Smooth muscle cell (in vitro differentiated cells): ENCODE measurements around the gene PTPRQ. TPM values are rescaled to one million over a fixed set of nuclear protein-coding genes. Genes with fewer than 3 reads are reported as not detected.

Experiments
- DNase-seq: peaks from one replicate; lab custom pipeline; 2025; ENCODE audit not compliant: unreplicated experiment; lab: John Stamatoyannopoulos, UW
- H2AFZ ChIP-seq: fragments of 200-600 bp; sonication (generic); 2 replicates; pipeline ENCODE4 v1.6.0; 2016; ENCODE audit warnings: antibody characterized with exemption, low read depth, mild to moderate bottlenecking
- H3F3A ChIP-seq: fragments of 200-600 bp; sonication (generic); 2 replicates; pipeline ENCODE4 v1.6.0; 2017; ENCODE audit warnings: antibody characterized with exemption, low read depth
- H3K27ac ChIP-seq: fragments of 200-600 bp; sonication (generic); 2 replicates; pipeline ENCODE4 v1.5.1; 2016; ENCODE audit warnings: low read depth, mild to moderate bottlenecking
- H3K27me3 ChIP-seq: fragments of 200-600 bp; sonication (generic); 2 replicates; pipeline ENCODE4 v1.6.1; 2016; ENCODE audit warnings: low read depth, mild to moderate bottlenecking
- H3K36me3 ChIP-seq: fragments of 200-600 bp; sonication (generic); 2 replicates; pipeline ENCODE4 v1.5.1; 2016; ENCODE audit warnings: low read depth
- H3K4me1 ChIP-seq: fragments of 200-600 bp; sonication (generic); 2 replicates; pipeline ENCODE4 v1.5.1; 2016; ENCODE audit warnings: low read depth
- H3K4me2 ChIP-seq: fragments of 200-600 bp; sonication (generic); 2 replicates; pipeline ENCODE4 v1.6.0; 2016; ENCODE audit warnings: mild to moderate bottlenecking
- H3K4me3 ChIP-seq: fragments of 200-600 bp; sonication (generic); 2 replicates; pipeline ENCODE4 v1.5.1; 2016; ENCODE audit warnings: mild to moderate bottlenecking
- H3K79me2 ChIP-seq: fragments of 200-600 bp; sonication (generic); 2 replicates; pipeline ENCODE4 v1.6.0; 2016; ENCODE audit warnings: low read depth, mild to moderate bottlenecking
- H3K9ac ChIP-seq: fragments of 200-600 bp; sonication (generic); 2 replicates; pipeline ENCODE4 v1.6.0; 2016; ENCODE audit warnings: low read depth
- H3K9me3 ChIP-seq: fragments of 200-600 bp; sonication (generic); replicated peaks from 2 replicates; pipeline ENCODE4 v1.5.1; 2016; ENCODE audit warnings: low read depth
- H4K20me1 ChIP-seq: fragments of 200-600 bp; sonication (generic); 2 replicates; pipeline ENCODE4 v1.6.0; 2016; ENCODE audit warnings: low read depth
- CTCF ChIP-seq: fragments of 200-600 bp; sonication (generic); IDR thresholded peaks from 2 replicates; pipeline ENCODE4 v1.5.1; 2017; ENCODE audit warnings: borderline replicate concordance, mild to moderate bottlenecking, antibody characterized with exemption; ENCODE audit not compliant: insufficient read depth, poor library complexity, severe bottlenecking
- WGBS: methylation state at CpG from one replicate; pipeline ENCODE4 v1.1.7; 2016; ENCODE audit warnings: low lambda C conversion rate; 5-methylcytosine and 5-hydroxymethylcytosine counted together
- polyA plus RNA-seq: library from polyadenylated mRNA; unstranded; fragments of >200 nt; fragmentation: Nextera tagmentation; extraction: Ambion mirVana; gene quantifications from 2 replicates; pipeline ENCODE4 v1.2.1, GENCODE V29; 2016
- total RNA-seq: library from RNA; depleted of rRNA; stranded (reverse); fragments of >200 nt; gene quantifications from 2 replicates; pipeline ENCODE4 v1.2.3, GENCODE V29; 2014

The PTPRQ gene
- total and polyA plus RNA-seq, 2 experiments from 2014 or later = 0.04 TPM; not detected in 1

- Histone ChIP-seq H4K20me1 (no peaks in the 10 kb centered on the region), H3F3A (no peaks in the 10 kb centered on the region)
- WGBS = 95% methylated on average over 2 of the region's 2 CpGs
Observed at GRCh38 chr12:80493466-80493865, 49.4 kb downstream of the PTPRQ start.

DNA sequence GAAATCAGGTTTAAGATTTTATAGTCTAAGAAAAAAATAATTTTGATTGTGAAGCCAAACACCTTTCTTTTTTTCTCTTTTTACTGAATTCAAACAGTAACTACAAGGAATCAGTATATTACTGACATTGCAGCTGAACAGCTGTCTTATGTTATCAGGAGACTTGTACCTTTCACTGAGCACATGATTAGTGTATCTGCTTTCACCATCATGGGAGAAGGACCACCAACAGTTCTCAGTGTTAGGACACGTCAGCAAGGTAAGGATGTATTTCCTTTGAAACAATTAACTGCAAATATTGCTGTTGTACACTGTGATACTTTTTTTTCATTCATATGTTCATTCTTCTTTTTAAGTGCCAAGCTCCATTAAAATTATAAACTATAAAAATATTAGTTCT, 50.8 kb downstream of the PTPRQ start:
- no peaks in the 10 kb centered on the region for H3K27me3 ChIP-seq
- no peak overlapping the region for H3K9ac ChIP-seq
- H3K27ac ChIP-seq = no peak overlapping the region
- no peak for DNase-seq
- no peak overlapping the region for H3K4me3 ChIP-seq
- H2AFZ ChIP-seq = no peak overlapping the region
- no peaks in the 10 kb centered on the region for H3F3A ChIP-seq
- no peaks in the 10 kb centered on the region for H3K79me2 ChIP-seq
- no peak for TF ChIP-seq CTCF
- H3K9me3 ChIP-seq = no peaks in the 10 kb centered on the region
- H3K4me2 ChIP-seq = no peak overlapping the region
- no peaks in the 10 kb centered on the region for H3K36me3 ChIP-seq
- no peaks in the 10 kb centered on the region for H4K20me1 ChIP-seq
- WGBS = 86% methylated on average over 1 of the region's 1 CpG
- H3K4me1 ChIP-seq = no peaks in the 10 kb centered on the region

More at GRCh38 chr12:80493466-80493865, 49.4 kb downstream of the PTPRQ start:
- Histone ChIP-seq H3K4me2 (no peak overlapping the region), H3K27ac (no peak overlapping the region), H3K9ac (no peak overlapping the region), H3K27me3 (no peaks in the 10 kb centered on the region), H3K4me1 (no peaks in the 10 kb centered on the region), H3K79me2 (no peaks in the 10 kb centered on the region), H3K36me3 (no peaks in the 10 kb centered on the region), H2AFZ (no peak overlapping the region), H3K4me3 (no peak overlapping the region), H3K9me3 (no peaks in the 10 kb centered on the region)
- no peak for DNase-seq
- TF ChIP-seq CTCF = no peak

DNA sequence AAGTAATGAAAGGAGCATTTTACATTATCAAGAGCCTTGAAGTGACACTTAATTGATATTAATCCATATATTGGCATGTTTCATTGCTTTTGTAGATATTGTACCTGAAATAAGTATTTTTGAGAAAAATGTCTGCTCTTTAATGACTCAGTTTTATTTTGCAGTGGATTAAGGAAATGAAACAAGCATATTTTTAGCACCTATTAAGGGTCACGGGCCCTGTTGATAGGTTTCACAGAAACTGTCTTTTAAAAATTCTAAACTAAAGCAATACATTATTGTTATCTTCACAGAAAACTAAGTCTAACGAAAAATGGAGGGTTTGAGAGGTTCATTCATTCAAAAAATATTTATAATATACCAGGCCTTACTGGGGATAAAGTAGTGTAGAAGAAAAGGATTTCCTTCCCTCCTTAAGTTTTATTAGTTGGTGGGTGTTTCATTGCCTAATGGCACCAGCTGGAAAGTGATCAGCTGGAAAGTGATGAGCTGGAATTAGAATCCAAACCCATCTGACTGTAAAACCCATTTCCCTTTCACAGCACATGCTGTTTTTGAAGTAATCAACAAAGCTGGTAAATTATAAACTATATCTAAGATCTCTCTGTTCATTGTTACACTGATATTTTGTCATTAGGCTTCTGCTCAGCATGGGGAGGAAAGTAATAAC, 54.2 kb downstream of the PTPRQ start:
- 61% methylated on average over 2 of the region's 2 CpGs for WGBS

More for the DNA sequence above, 54.2 kb downstream of the PTPRQ start:
- Histone ChIP-seq H3K27ac (no peak overlapping the region), H3K4me2 (no peak overlapping the region), H3K9ac (no peak overlapping the region), H3K27me3 (no peaks in the 10 kb centered on the region), H3K9me3 (no peaks in the 10 kb centered on the region), H2AFZ (no peak overlapping the region), H4K20me1 (no peaks in the 10 kb centered on the region), H3F3A (no peaks in the 10 kb centered on the region), H3K4me1 (no peaks in the 10 kb centered on the region), H3K36me3 (no peaks in the 10 kb centered on the region), H3K79me2 (no peaks in the 10 kb centered on the region), H3K4me3 (no peak overlapping the region)
- no peak for DNase-seq
- TF ChIP-seq CTCF = no peak
